Measurements from ENCODE around the gene A1BG.

DNA sequence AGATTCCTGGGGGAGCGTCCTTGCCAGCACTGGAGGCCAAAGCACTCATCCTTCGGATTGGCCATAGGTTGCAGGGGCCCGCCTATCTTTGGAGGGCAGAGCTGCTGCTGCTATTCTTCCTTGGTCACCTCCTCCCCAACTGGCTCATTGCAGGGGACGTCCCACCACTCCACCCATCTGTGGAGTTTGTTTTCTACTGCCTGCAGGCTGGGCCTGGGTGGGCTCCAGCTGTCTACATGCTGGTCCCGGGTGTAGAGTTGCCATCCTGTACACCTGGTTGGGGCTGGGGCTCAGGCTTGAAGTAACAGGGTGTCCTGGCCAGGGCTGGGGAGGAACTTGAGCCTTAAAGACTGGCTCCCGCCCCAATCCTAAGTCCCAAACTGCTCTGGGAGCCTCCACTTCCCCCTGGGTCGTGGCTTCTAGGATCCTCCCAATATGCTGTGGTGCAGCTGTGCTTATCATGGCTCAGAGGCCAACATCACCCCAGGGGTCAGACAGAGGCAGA, 44.3 kb upstream of the A1BG start:
- TF ChIP-seq, protein P1, sequence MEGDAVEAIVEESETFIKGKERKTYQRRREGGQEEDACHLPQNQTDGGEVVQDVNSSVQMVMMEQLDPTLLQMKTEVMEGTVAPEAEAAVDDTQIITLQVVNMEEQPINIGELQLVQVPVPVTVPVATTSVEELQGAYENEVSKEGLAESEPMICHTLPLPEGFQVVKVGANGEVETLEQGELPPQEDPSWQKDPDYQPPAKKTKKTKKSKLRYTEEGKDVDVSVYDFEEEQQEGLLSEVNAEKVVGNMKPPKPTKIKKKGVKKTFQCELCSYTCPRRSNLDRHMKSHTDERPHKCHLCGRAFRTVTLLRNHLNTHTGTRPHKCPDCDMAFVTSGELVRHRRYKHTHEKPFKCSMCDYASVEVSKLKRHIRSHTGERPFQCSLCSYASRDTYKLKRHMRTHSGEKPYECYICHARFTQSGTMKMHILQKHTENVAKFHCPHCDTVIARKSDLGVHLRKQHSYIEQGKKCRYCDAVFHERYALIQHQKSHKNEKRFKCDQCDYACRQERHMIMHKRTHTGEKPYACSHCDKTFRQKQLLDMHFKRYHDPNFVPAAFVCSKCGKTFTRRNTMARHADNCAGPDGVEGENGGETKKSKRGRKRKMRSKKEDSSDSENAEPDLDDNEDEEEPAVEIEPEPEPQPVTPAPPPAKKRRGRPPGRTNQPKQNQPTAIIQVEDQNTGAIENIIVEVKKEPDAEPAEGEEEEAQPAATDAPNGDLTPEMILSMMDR (IDR thresholded peaks at IDR 0.05): no peak
- TF ChIP-seq POLR2A (IDR thresholded peaks at IDR 0.05): no peak

All from tibial nerve (tissue), 3 donors.